Fibroblast of villous mesenchyme (primary cell): ENCODE data around the gene ZNF45. TPM values are rescaled to one million over a fixed set of nuclear protein-coding genes. Genes with fewer than 3 reads are reported as not detected.

Source experiments
- DNase-seq: peaks from one replicate; pipeline ENCODE4 v3.0.0-alpha.2; 2010; ENCODE audit warnings: low read depth
- H3K4me3 ChIP-seq: 2 replicates; pipeline ENCODE4 v1.5.1; 2011; ENCODE audit warnings: low read depth, mild to moderate bottlenecking, low read length
- CTCF ChIP-seq: IDR thresholded peaks from 2 replicates; pipeline ENCODE4 v1.5.1; 2012; ENCODE audit warnings: low read depth, mild to moderate bottlenecking, low read length; ENCODE audit not compliant: insufficient read depth
- total RNA-seq: library from RNA; depleted of rRNA; stranded (reverse); fragments of >200 nt; gene quantifications from 2 replicates; pipeline ENCODE4 v1.2.3, GENCODE V29; 2012

The ZNF45 gene
- total RNA-seq, 1 donor: 25.5 TPM

GRCh38 chr19:43913383-43913782 lies 21.7 kb downstream of the ZNF45 start:
- no peak for TF ChIP-seq CTCF
- DNase-seq: no peak
- no peak overlapping the region for H3K4me3 ChIP-seq

GRCh38 chr19:43910884-43911283 lies 24.2 kb downstream of the ZNF45 start:
- TF ChIP-seq CTCF: no peak
- DNase-seq: no peak
- no peak overlapping the region for H3K4me3 ChIP-seq

GRCh38 chr19:43908659-43909058 lies 26.4 kb downstream of the ZNF45 start:
- H3K4me3 ChIP-seq: no peak overlapping the region
- no peak for DNase-seq
- no peak for TF ChIP-seq CTCF

- H3K4me3 ChIP-seq: no peak overlapping the region
- DNase-seq: no peak
- TF ChIP-seq CTCF: no peak
These were observed 28.3 kb downstream of the ZNF45 start for GRCh38 chr19:43906774-43907173.

GRCh38 chr19:43905897-43906296 lies 29.2 kb downstream of the ZNF45 start:
- no peak for DNase-seq
- no peak for TF ChIP-seq CTCF
- no peak overlapping the region for H3K4me3 ChIP-seq

- no peak for DNase-seq
- H3K4me3 ChIP-seq: peak overlapping the region; percentile 77
- TF ChIP-seq CTCF: no peak
These were observed 32.7 kb downstream of the ZNF45 start for GRCh38 chr19:43902399-43902798.
